Body of pancreas (tissue), 4 donors: ENCODE measurements around the gene CATSPERZ.

Source experiments
- POLR2A ChIP-seq, 3 donors: fragments of 450-650 bp; IDR thresholded peaks; one replicate each; pipeline ENCODE4 v1.6.1; 2016; ENCODE audit warnings: antibody characterized with exemption in 3 of 3, mild to moderate bottlenecking in 2 of 3
- TF ChIP-seq, protein P1 (sequence below), 7 experiments: fragments of 450-650 bp in 4 of 7; fragments of 200-600 bp in 3 of 7; sonication (generic) in 3 of 7; IDR thresholded peaks; one replicate each; pipeline ENCODE4 v1.5.1; 2016 to 2019; ENCODE audit warnings: antibody characterized with exemption in 7 of 7

DNA sequence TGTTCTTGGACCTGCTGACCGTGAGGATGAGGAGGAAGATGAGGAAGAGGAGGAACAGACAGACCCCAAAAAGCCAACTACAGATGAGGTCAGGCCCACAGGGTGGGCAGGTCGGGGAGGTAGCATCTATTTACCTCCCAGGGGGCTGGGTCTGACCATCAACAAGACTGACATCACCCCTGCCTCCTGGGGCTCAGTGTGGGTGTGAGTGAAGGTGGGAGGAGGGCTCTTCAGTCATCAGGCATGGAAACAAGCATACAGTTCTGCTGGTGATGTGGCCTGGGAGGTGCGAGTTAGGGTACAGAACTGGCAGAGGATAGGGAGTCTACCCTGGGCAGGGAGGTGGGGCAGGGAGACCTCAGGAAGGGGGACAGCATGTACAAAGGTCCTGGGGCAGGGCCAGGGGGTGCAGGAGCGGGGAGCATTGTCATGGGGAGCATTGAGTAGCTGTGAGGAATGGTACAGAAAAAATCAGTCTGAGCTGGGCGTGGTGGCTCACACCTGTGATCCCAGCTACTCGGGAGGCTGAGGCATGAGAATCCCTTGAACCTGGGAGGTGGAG lies 39.9 kb upstream of the CATSPERZ start:
- TF ChIP-seq, protein P1, sequence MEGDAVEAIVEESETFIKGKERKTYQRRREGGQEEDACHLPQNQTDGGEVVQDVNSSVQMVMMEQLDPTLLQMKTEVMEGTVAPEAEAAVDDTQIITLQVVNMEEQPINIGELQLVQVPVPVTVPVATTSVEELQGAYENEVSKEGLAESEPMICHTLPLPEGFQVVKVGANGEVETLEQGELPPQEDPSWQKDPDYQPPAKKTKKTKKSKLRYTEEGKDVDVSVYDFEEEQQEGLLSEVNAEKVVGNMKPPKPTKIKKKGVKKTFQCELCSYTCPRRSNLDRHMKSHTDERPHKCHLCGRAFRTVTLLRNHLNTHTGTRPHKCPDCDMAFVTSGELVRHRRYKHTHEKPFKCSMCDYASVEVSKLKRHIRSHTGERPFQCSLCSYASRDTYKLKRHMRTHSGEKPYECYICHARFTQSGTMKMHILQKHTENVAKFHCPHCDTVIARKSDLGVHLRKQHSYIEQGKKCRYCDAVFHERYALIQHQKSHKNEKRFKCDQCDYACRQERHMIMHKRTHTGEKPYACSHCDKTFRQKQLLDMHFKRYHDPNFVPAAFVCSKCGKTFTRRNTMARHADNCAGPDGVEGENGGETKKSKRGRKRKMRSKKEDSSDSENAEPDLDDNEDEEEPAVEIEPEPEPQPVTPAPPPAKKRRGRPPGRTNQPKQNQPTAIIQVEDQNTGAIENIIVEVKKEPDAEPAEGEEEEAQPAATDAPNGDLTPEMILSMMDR (IDR thresholded peaks at IDR 0.05), result no peak
- no peak for TF ChIP-seq POLR2A (IDR thresholded peaks at IDR 0.05)
